SK-N-SH (cell line): ENCODE measurements around the gene SPTB. TPM values are rescaled to one million over a fixed set of nuclear protein-coding genes. Genes with fewer than 3 reads are reported as not detected.

Experiments used
- CTCF ChIA-PET: fragments of 300-600, 350-600 bp; formaldehyde crosslinking; extraction: SDS; loops from one replicate; lab custom pipeline; 2021; lab: Yijun Ruan, JAX
- POLR2A ChIA-PET: fragments of 350-600 bp; sonication (Branson Sonifier 250); formaldehyde crosslinking; extraction: SDS; loops from one replicate; lab custom pipeline; 2020; ENCODE audit warnings: antibody characterized with exemption, inconsistent platforms; lab: Yijun Ruan, JAX
- DNase-seq: peaks from one replicate; pipeline ENCODE4 v3.0.0; 2012
- H2AFZ ChIP-seq: fragments of 200-600 bp; sonication (generic); 2 replicates; pipeline ENCODE4 v1.8.1; 2016; ENCODE audit warnings: antibody characterized with exemption, mild to moderate bottlenecking, low read depth
- H3F3A ChIP-seq: fragments of 200-600 bp; sonication (generic); replicated peaks from 2 replicates; pipeline ENCODE3; 2016; ENCODE audit warnings: antibody characterized with exemption, mild to moderate bottlenecking; ENCODE audit not compliant: insufficient read depth
- H3K27ac ChIP-seq, 2 experiments: fragments of 200-500 bp in 1 of 2; fragments of 200-600 bp in 1 of 2; sonication (Bioruptor generic) in 1 of 2; sonication (generic), shearing (Covaris generic) in 1 of 2; 2 replicates each; pipeline versions ENCODE4 v1.5.1 to v1.6.1; 2014 to 2016; ENCODE audit warnings: low read depth in 2 of 2, inconsistent platforms in 1 of 2, low read length in 1 of 2, mild to moderate bottlenecking in 1 of 2, mixed read lengths in 1 of 2
- H3K27me3 ChIP-seq: fragments of 200-600 bp; sonication (generic), shearing (Covaris generic); 2 replicates; pipeline ENCODE4 v1.6.1; 2016; ENCODE audit warnings: mixed run types; ENCODE audit not compliant: insufficient read depth
- H3K36me3 ChIP-seq, 2 experiments: fragments of 200-500 bp in 1 of 2; fragments of 200-600 bp in 1 of 2; sonication (Bioruptor generic) in 1 of 2; sonication (generic) in 1 of 2; replicated peaks in 1 of 2; 2 replicates each; pipeline versions ENCODE3 to v1.5.1; 2014 to 2016; ENCODE audit warnings: low read length in 1 of 2, mild to moderate bottlenecking in 1 of 2; ENCODE audit not compliant: insufficient read depth in 2 of 2, control insufficient read depth in 1 of 2
- H3K4me1 ChIP-seq, 2 experiments: fragments of 200-500 bp in 1 of 2; fragments of 200-600 bp in 1 of 2; sonication (Bioruptor generic) in 1 of 2; sonication (generic), shearing (Covaris generic) in 1 of 2; 2 replicates each; pipeline versions ENCODE4 v1.5.1 to v1.6.1; 2014 to 2016; ENCODE audit warnings: low read depth in 1 of 2, low read length in 1 of 2, mixed run types in 1 of 2; ENCODE audit not compliant: insufficient read depth in 2 of 2, control insufficient read depth in 1 of 2
- H3K4me2 ChIP-seq: fragments of 200-600 bp; sonication (generic), shearing (Covaris generic); 2 replicates; pipeline ENCODE4 v1.6.1; 2017; ENCODE audit warnings: mixed run types
- H3K4me3 ChIP-seq, 2 experiments: fragments of 200-500 bp in 1 of 2; fragments of 200-600 bp in 1 of 2; sonication (Bioruptor generic) in 1 of 2; sonication (generic), shearing (Covaris generic) in 1 of 2; 2 replicates each; pipeline versions ENCODE4 v1.5.1 to v1.8.1; 2014 to 2016; ENCODE audit warnings: low read depth in 2 of 2, inconsistent platforms in 1 of 2, low read length in 1 of 2, mild to moderate bottlenecking in 1 of 2, mixed read lengths in 1 of 2, moderate library complexity in 1 of 2
- H3K79me2 ChIP-seq: fragments of 200-600 bp; sonication (generic); 2 replicates; pipeline ENCODE4 v1.8.1; 2017; ENCODE audit warnings: mild to moderate bottlenecking; ENCODE audit not compliant: insufficient read depth
- H3K9ac ChIP-seq: fragments of 200-600 bp; sonication (generic); 2 replicates; pipeline ENCODE4 v1.6.1; 2017; ENCODE audit warnings: mixed run types
- H3K9me2 ChIP-seq: fragments of 200-600 bp; sonication (generic); 2 replicates; pipeline ENCODE4 v1.6.1; 2017; ENCODE audit warnings: mixed run types
- H3K9me3 ChIP-seq: fragments of 200-600 bp; sonication (generic); 2 replicates; pipeline ENCODE4 v1.6.1; 2017; ENCODE audit warnings: mixed run types, mild to moderate bottlenecking, moderate library complexity
- H4K20me1 ChIP-seq: fragments of 200-600 bp; sonication (generic); 2 replicates; pipeline ENCODE4 v1.6.1; 2017; ENCODE audit warnings: mild to moderate bottlenecking, mixed run types; ENCODE audit not compliant: insufficient read depth
- ELF1 ChIP-seq: IDR thresholded peaks from 2 replicates; pipeline ENCODE4 v1.4.0; 2012
- EP300 ChIP-seq, 2 experiments: IDR thresholded peaks; 2 replicates each; pipeline versions ENCODE4 v1.4.0 to v1.6.1; 2012; ENCODE audit warnings: borderline replicate concordance in 1 of 2, low read depth in 1 of 2, low read length in 1 of 2
- FOXJ3 ChIP-seq: sonication (generic); formaldehyde crosslinking; IDR thresholded peaks from 2 replicates; pipeline ENCODE4 v1.5.1; 2020; ENCODE audit warnings: mild to moderate bottlenecking, missing genetic modification reagents
- FOXM1 ChIP-seq: IDR thresholded peaks from 2 replicates; pipeline ENCODE4 v1.4.0; 2012; ENCODE audit warnings: low read depth, mild to moderate bottlenecking
- GATA2 ChIP-seq: sonication (generic); formaldehyde crosslinking; IDR thresholded peaks from 2 replicates; pipeline ENCODE4 v1.5.0; 2020; ENCODE audit warnings: mild to moderate bottlenecking, missing genetic modification reagents
- IRF3 ChIP-seq: fragments of 150-350 bp; IDR thresholded peaks from 2 replicates; pipeline ENCODE4 v1.6.1; 2016; ENCODE audit warnings: mild to moderate bottlenecking, low read depth, low read length
- MXI1 ChIP-seq: IDR thresholded peaks from 2 replicates; pipeline ENCODE4 v1.6.1; 2012; ENCODE audit warnings: mild to moderate bottlenecking, low read depth, low read length, improper control_type of control experiment
- NRF1 ChIP-seq: IDR thresholded peaks from 2 replicates; pipeline ENCODE4 v1.6.1; 2012; ENCODE audit warnings: low read depth, mild to moderate bottlenecking, low read length
- RAD21 ChIP-seq: IDR thresholded peaks from 2 replicates; pipeline ENCODE4 v1.6.1; 2012; ENCODE audit warnings: mild to moderate bottlenecking, low read length
- RFX5 ChIP-seq: IDR thresholded peaks from 2 replicates; pipeline ENCODE4 v1.6.1; 2012; ENCODE audit warnings: mild to moderate bottlenecking, improper control_type of control experiment, low read length
- SMC3 ChIP-seq: IDR thresholded peaks from 2 replicates; pipeline ENCODE4 v1.6.1; 2012; ENCODE audit warnings: low read depth, low read length, improper control_type of control experiment
- TEAD4 ChIP-seq: IDR thresholded peaks from 2 replicates; pipeline ENCODE4 v1.4.0; 2012; ENCODE audit warnings: mild to moderate bottlenecking, borderline replicate concordance; ENCODE audit not compliant: insufficient read depth
- USF1 ChIP-seq: IDR thresholded peaks from 2 replicates; pipeline ENCODE4 v1.4.0; 2012; ENCODE audit warnings: low read depth, borderline replicate concordance
- YY1 ChIP-seq: IDR thresholded peaks from 2 replicates; pipeline ENCODE4 v1.4.0; 2012; ENCODE audit warnings: low read depth, mild to moderate bottlenecking
- ZBTB33 ChIP-seq: IDR thresholded peaks from 2 replicates; pipeline ENCODE4 v1.4.0; 2012; ENCODE audit warnings: low read depth, borderline replicate concordance
- WGBS: methylation state at CpG from one replicate; pipeline ENCODE4 v1.1.6; 2017; ENCODE audit warnings: low lambda C conversion rate; 5-methylcytosine and 5-hydroxymethylcytosine counted together
- polyA plus RNA-seq, 3 experiments: library from polyadenylated mRNA; depleted of rRNA; stranded (reverse); fragments of >200 nt; gene quantifications; 2 replicates each; pipeline ENCODE4 v1.2.3, GENCODE V29; 2012

Gene SPTB
- polyA plus RNA-seq, 1 of the 3 experiments (the other 2 are of a cell fraction) = 0.15 TPM

GRCh38 chr14:64767215-64767964 is 112.3 kb downstream of the SPTB start:
- no peak for TF ChIP-seq USF1
- no peak for TF ChIP-seq EP300 (IDR thresholded peaks at IDR 0.05; ENCODE audit: borderline replicate concordance in 1 of 2, low read depth in 1 of 2, low read length in 1 of 2)
- TF ChIP-seq IRF3 = no peak
- Histone ChIP-seq H3K4me2 (no peak overlapping the region), H3F3A (no peaks in the 10 kb centered on the region), H3K79me2 (no peaks in the 10 kb centered on the region), H3K9me3 (no peaks in the 10 kb centered on the region), H3K9ac (no peak overlapping the region), H3K27me3 (no peaks in the 10 kb centered on the region), H3K27ac (no peak overlapping the region), H4K20me1 (no peaks in the 10 kb centered on the region), H3K9me2 (no peaks in the 10 kb centered on the region), H3K4me1 (peaks cover 8 to 31% of the 10 kb centered on the region in 2 experiments; a peak in 3 of 4 replicates), H3K4me3 (no peak overlapping the region), H3K36me3 (no peaks in the 10 kb centered on the region), H2AFZ (no peak overlapping the region)
- ChIA-PET POLR2A (no interaction called here), CTCF (interaction anchor here (1.2 to 1.9 kb wide), 3 partner anchors 33 to 95 kb away, joined by 4 to 7 read pairs (median 5); no protein-coding TSS in a partner anchor)
- DNase-seq = no peak
- WGBS = 84% methylated on average over 8 of the region's 15 CpGs

- TF ChIP-seq NRF1 (no peak), RFX5 (no peak), ELF1 (no peak), FOXJ3 (no peak), GATA2 (no peak), YY1 (no peak), TEAD4 (no peak), SMC3 (no peak), FOXM1 (no peak), IRF3 (no peak), RAD21 (no peak), ZBTB33 (no peak), MXI1 (no peak)
- no peak overlapping the region for H3K27ac ChIP-seq
- H3K4me1 ChIP-seq = peaks cover 16 to 39% of the 10 kb centered on the region in 2 experiments
- CTCF ChIA-PET = interaction anchor here (1.4 to 2.5 kb wide), 2 partner anchors 33 to 95 kb away, joined by 5 to 71 read pairs; no protein-coding TSS in a partner anchor
- H3F3A ChIP-seq = no peaks in the 10 kb centered on the region
- POLR2A ChIA-PET = no interaction called here
- H3K4me2 ChIP-seq = no peak overlapping the region
- no peaks in the 10 kb centered on the region for H3K9me3 ChIP-seq
- WGBS = 90% methylated on average over 19 of the region's 25 CpGs
- no peaks in the 10 kb centered on the region for H3K79me2 ChIP-seq
- H3K4me3 ChIP-seq = no peak overlapping the region
- no peaks in the 10 kb centered on the region for H3K36me3 ChIP-seq
- H4K20me1 ChIP-seq = no peaks in the 10 kb centered on the region
- no peak overlapping the region for H2AFZ ChIP-seq
- H3K9ac ChIP-seq = no peak overlapping the region
- H3K27me3 ChIP-seq = no peaks in the 10 kb centered on the region
- DNase-seq = no peak
- H3K9me2 ChIP-seq = no peaks in the 10 kb centered on the region
Measured at GRCh38 chr14:64766430-64767151, 113.1 kb downstream of the SPTB start.
